GM19455 (cell line): ENCODE data around the gene HYAL2.
A peak's percentile ranks its signal among the peaks of the same experiment; 100 is the strongest.

Experiments used
- ATAC-seq: cut with Tn5 transposase; IDR thresholded peaks from one replicate; pipeline ENCODE4 v1.9.1; 2021; ENCODE audit not compliant: unreplicated experiment

The HYAL2 gene

GRCh38 chr3:50350527-50351322, 28.2 kb upstream of the HYAL2 start, which contains the start of the genes CYB561D2 and NPRL2:
Gene CYB561D2 (plus strand): TSS chr3:50350862. CDS start chr3:50351434, 572 bp downstream.
Gene NPRL2 (minus strand): TSS chr3:50350775. CDS start chr3:50350652, 123 bp downstream.
- ATAC-seq, result peak; percentile 82

- ATAC-seq, result no peak
Measured at GRCh38 chr3:50350213-50350526, 27.6 kb upstream of the HYAL2 start.

- no peak for ATAC-seq
Measured at GRCh38 chr3:50347187-50347813, 24.8 kb upstream of the HYAL2 start.

DNA sequence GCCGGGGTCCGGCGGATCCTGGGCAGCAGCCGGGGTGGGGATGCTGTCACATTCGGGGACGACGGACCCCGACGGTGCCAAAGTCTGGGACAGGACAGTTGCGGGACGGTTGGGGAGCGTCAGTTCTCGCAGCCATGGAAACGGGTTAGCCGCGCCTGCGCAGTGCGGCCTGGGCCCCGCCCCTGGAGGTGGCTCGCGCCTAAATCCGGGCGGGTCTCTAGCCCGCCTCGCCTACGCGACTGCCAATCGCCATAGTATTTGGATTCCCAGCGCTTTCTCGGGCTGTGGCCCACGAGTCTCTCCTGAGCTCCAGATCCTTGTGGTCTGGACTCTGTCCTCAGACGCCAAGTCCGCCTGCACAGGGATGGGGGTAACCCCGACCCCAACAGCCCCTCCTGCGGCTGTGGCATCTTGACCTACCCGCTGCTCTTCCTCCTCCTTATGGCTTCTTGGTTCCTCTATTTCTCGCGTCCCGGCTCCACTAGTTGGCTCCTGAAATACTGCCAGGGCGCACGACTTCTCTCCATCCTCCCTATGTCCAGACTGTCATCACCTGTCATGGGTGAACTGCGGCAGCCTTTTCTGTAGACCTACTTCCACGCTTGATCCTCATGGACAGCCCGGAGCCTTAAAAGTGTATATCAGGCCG, 23.2 kb upstream of the HYAL2 start, which contains the start of gene ZMYND10:
TSS of gene ZMYND10 (minus strand) at position 147 of the 649 bp plus-strand sequence. CDS start 153 bp downstream, outside the sequence.
- no peak for ATAC-seq

DNA sequence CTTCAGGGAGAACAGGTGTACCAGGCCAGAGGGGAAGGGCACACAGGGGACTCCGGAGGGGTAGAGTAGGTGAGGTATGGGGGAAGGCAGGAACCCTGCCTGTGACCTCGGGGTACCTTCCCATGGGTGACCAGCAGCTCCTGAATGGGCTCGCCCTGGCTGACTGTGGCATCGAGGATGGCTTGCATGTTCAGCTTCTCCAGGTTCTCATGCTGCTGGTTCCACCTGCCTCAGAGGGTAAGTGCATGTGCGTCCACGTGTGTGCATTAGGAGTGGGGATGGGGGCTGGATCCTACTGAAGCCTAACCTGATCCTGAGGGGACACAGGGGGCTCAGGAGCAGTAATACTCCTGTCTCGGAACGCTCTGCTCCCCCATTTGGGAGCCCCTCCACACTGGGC, 22.5 kb upstream of the HYAL2 start:
- no peak for ATAC-seq

GRCh38 chr3:50342813-50343633, 20.5 kb upstream of the HYAL2 start:
- no peak for ATAC-seq

GRCh38 chr3:50341996-50342650, 19.6 kb upstream of the HYAL2 start:
- ATAC-seq, result no peak

DNA sequence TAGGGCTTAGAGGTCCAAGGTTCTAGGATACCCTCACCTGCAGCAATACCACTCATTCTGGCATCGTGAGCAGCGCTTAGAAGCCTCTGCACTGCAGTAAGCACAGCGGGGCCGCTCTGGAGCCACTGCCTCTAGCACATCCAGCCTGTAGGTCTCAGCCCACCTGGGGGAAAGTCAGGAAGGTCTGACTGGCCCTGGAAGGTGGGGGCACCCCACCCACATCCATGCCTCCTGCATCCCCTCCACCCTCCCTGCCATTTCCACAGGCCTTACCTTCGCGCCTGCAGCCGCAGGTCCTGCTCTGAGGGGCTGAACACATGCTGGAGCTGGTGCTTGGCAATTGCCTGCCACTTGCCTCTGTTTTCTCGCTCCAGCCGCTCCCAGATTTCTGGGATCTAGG, 19.0 kb upstream of the HYAL2 start:
- ATAC-seq, result no peak

GRCh38 chr3:50340448-50341329, 18.1 kb upstream of the HYAL2 start, which contains the start of gene RASSF1:
Gene RASSF1 (minus strand): TSS chr3:50340836. CDS start chr3:50340805, 31 bp downstream.
- no peak for ATAC-seq

DNA sequence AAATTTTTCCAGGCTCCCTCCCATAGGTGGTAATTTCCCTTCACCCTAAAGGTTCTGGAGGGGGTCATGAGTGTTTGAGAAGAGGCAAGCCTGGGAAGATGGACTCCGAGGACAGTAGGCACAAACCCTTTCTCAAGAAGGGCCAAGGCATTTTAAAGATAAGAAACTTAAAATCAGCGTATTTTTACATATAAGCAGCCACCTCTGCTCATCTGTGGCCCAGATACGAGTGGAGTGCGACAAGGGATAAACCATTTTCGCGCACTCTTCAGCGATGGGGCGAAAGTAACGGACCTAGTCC, 17.6 kb upstream of the HYAL2 start:
- ATAC-seq, result no peak

- ATAC-seq, result no peak
Measured at GRCh38 chr3:50339485-50340146, 17.1 kb upstream of the HYAL2 start.

- no peak for ATAC-seq
Measured at GRCh38 chr3:50338965-50339364, 16.4 kb upstream of the HYAL2 start.

GRCh38 chr3:50337175-50337861, 14.8 kb upstream of the HYAL2 start:
- ATAC-seq, result peak; percentile 66

GRCh38 chr3:50336452-50337174, 14.1 kb upstream of the HYAL2 start:
- peak; percentile 34 for ATAC-seq

DNA sequence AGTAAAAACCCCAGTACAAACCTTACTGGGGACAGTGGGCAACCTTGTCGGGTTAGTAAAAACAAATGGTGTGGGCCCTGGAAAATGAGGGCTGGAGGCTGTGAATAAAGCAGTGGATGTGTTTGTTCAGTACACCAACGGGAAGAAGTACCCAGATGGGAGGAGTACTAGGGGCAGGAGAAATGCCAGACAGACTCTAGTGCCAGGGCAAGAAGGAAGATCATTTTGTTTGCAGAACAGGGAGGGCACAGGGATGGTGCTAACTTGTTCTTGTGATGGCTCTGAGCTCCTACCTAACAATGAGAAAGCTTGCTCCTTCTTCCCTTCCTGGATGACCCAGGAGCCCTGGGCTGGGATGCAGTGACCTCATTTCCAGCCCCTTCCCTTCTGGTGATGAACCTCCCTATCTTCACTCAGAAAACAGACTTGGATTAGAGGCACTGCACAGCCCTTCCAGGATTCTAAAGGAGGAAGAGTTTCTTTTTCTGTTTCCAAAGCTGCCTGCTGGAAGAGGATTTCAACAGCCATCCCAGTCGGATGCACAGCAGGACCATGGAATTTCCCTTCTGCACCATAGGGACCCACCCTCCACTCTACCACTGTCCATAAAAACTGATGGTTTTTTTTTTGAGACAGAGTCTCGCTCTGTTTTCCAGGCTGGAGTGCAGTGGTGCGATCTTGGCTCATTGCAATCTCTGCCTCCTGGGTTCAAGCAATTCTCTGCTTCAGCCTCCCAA, 12.0 kb upstream of the HYAL2 start:
- no peak for ATAC-seq

DNA sequence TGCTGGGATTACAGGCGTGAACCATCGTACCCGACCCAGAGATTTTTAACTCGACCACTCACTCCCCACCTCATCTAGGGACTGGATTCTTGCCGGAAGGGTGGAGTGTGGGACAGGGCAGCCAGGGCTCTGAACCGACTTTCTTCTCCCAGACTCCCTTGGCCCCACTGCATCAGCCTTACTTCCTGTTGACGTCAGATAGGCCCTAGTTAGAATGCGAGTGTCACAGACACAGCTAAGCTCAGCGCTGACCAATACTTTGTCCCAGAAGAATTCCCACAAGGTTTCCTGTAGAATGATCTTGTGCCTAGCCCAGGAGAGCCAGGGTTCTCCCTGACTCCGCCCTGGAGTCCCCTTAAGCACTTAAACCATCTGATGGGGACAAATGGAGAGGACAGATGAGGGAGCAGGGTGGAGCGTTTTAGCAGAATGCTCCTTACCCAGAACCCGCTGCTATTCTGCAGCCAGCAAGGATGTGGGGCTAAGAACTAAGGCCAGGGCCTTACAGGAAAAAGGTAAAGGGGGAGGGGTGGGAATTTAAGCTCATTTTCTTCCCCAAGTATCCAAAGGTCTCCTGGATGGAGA, 11.3 kb upstream of the HYAL2 start:
- ATAC-seq, result no peak
